ENCODE measurements around the gene WDFY2. TPM values are rescaled to one million over a fixed set of nuclear protein-coding genes. Genes with fewer than 3 reads are reported as not detected.

Gene WDFY2
- total and polyA plus RNA-seq, 2 of the 13 experiments (the other 11 are each of a cell fraction or from before 2014, with no cell fraction given) = 22.6 to 27.0 TPM

DNA sequence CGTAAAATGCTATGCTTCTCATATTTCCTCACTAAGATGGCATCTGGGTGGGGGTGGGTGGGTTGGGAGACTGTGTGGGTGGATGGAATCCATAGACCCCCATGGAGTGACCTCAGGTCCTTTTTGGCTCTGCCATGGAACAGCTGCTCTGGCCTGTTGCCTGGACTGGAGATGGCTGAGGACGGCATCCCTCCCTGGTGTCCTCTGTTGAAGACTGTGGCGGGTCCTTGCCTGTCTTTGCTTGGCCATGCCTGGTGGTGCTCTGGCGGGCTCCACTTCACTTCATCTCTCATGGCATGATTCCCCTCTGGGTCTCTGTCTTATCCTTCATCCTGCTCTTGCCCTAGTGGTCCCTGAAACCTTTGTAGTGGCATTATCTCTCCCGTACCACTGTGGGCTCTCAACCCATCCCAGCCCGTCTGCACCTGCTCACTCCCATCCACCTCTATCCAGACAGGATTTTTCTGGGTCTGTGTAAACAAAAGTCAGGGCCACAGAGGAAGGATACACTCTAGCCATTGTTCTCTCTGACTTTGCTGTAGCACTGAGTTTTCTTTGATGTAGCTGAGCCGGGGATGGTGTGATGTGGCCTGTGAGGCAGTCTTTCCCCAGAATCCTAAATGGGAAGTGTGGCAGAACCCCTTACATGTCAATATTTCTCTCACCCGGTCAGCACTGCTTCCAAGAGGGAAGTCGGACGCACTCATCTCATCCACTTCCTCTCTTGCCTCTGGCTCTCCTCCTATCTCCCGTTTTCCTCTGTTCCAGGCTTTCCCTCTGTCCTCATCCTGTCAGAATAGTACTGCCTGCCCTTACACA, 36.1 kb downstream of the WDFY2 start (continued):
- TF ChIP-seq, protein P1, sequence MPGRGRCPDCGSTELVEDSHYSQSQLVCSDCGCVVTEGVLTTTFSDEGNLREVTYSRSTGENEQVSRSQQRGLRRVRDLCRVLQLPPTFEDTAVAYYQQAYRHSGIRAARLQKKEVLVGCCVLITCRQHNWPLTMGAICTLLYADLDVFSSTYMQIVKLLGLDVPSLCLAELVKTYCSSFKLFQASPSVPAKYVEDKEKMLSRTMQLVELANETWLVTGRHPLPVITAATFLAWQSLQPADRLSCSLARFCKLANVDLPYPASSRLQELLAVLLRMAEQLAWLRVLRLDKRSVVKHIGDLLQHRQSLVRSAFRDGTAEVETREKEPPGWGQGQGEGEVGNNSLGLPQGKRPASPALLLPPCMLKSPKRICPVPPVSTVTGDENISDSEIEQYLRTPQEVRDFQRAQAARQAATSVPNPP (CRISPR knock-in tag; IDR thresholded peaks at IDR 0.05) = 0 out of 2 replicates have a peak, but pooled peaks have one; percentile 26
- peak; percentile 81 for TF ChIP-seq ZSCAN29 (CRISPR knock-in tag; conservative IDR thresholded peaks at IDR 0.05)
- no peak for TF ChIP-seq ZNF354B (CRISPR knock-in tag; IDR thresholded peaks at IDR 0.05)
- TF ChIP-seq PAX8 (CRISPR knock-in tag; IDR thresholded peaks at IDR 0.05; ENCODE audit: borderline replicate concordance) = no peak
- TF ChIP-seq ZNF629 (CRISPR knock-in tag; conservative IDR thresholded peaks at IDR 0.05) = 0 out of 2 replicates have a peak, but pooled peaks have one; percentile 10
- TF ChIP-seq, protein P2, sequence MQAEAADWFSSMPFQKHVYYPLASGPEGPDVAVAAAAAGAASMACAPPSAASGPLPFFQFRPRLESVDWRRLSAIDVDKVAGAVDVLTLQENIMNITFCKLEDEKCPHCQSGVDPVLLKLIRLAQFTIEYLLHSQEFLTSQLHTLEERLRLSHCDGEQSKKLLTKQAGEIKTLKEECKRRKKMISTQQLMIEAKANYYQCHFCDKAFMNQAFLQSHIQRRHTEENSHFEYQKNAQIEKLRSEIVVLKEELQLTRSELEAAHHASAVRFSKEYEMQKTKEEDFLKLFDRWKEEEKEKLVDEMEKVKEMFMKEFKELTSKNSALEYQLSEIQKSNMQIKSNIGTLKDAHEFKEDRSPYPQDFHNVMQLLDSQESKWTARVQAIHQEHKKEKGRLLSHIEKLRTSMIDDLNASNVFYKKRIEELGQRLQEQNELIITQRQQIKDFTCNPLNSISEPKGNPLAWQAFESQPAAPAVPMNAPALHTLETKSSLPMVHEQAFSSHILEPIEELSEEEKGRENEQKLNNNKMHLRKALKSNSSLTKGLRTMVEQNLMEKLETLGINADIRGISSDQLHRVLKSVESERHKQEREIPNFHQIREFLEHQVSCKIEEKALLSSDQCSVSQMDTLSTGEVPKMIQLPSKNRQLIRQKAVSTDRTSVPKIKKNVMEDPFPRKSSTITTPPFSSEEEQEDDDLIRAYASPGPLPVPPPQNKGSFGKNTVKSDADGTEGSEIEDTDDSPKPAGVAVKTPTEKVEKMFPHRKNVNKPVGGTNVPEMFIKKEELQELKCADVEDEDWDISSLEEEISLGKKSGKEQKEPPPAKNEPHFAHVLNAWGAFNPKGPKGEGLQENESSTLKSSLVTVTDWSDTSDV (CRISPR knock-in tag; IDR thresholded peaks at IDR 0.05) = no peak
- peak; percentile 25 for TF ChIP-seq MEIS2 (CRISPR knock-in tag; IDR thresholded peaks at IDR 0.05)
- no peak for TF ChIP-seq ZNF510 (CRISPR knock-in tag; IDR thresholded peaks at IDR 0.05; ENCODE audit: low read depth)
- TF ChIP-seq, protein P3, sequence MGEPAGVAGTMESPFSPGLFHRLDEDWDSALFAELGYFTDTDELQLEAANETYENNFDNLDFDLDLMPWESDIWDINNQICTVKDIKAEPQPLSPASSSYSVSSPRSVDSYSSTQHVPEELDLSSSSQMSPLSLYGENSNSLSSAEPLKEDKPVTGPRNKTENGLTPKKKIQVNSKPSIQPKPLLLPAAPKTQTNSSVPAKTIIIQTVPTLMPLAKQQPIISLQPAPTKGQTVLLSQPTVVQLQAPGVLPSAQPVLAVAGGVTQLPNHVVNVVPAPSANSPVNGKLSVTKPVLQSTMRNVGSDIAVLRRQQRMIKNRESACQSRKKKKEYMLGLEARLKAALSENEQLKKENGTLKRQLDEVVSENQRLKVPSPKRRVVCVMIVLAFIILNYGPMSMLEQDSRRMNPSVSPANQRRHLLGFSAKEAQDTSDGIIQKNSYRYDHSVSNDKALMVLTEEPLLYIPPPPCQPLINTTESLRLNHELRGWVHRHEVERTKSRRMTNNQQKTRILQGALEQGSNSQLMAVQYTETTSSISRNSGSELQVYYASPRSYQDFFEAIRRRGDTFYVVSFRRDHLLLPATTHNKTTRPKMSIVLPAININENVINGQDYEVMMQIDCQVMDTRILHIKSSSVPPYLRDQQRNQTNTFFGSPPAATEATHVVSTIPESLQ (CRISPR knock-in tag; conservative IDR thresholded peaks at IDR 0.05) = no peak
- 0 out of 2 replicates have a peak, but pooled peaks have one; percentile 20 for TF ChIP-seq PHF8 (CRISPR knock-in tag; IDR thresholded peaks at IDR 0.05)
- TF ChIP-seq, protein P4, sequence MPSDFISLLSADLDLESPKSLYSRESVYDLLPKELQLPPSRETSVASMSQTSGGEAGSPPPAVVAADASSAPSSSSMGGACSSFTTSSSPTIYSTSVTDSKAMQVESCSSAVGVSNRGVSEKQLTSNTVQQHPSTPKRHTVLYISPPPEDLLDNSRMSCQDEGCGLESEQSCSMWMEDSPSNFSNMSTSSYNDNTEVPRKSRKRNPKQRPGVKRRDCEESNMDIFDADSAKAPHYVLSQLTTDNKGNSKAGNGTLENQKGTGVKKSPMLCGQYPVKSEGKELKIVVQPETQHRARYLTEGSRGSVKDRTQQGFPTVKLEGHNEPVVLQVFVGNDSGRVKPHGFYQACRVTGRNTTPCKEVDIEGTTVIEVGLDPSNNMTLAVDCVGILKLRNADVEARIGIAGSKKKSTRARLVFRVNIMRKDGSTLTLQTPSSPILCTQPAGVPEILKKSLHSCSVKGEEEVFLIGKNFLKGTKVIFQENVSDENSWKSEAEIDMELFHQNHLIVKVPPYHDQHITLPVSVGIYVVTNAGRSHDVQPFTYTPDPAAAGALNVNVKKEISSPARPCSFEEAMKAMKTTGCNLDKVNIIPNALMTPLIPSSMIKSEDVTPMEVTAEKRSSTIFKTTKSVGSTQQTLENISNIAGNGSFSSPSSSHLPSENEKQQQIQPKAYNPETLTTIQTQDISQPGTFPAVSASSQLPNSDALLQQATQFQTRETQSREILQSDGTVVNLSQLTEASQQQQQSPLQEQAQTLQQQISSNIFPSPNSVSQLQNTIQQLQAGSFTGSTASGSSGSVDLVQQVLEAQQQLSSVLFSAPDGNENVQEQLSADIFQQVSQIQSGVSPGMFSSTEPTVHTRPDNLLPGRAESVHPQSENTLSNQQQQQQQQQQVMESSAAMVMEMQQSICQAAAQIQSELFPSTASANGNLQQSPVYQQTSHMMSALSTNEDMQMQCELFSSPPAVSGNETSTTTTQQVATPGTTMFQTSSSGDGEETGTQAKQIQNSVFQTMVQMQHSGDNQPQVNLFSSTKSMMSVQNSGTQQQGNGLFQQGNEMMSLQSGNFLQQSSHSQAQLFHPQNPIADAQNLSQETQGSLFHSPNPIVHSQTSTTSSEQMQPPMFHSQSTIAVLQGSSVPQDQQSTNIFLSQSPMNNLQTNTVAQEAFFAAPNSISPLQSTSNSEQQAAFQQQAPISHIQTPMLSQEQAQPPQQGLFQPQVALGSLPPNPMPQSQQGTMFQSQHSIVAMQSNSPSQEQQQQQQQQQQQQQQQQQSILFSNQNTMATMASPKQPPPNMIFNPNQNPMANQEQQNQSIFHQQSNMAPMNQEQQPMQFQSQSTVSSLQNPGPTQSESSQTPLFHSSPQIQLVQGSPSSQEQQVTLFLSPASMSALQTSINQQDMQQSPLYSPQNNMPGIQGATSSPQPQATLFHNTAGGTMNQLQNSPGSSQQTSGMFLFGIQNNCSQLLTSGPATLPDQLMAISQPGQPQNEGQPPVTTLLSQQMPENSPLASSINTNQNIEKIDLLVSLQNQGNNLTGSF (CRISPR knock-in tag; IDR thresholded peaks at IDR 0.05) = no peak
- peak; percentile 76; the same call in 1 of the 2 replicates for TF ChIP-seq ZBTB38 (CRISPR knock-in tag; IDR thresholded peaks at IDR 0.05)
- TF ChIP-seq, protein P5, sequence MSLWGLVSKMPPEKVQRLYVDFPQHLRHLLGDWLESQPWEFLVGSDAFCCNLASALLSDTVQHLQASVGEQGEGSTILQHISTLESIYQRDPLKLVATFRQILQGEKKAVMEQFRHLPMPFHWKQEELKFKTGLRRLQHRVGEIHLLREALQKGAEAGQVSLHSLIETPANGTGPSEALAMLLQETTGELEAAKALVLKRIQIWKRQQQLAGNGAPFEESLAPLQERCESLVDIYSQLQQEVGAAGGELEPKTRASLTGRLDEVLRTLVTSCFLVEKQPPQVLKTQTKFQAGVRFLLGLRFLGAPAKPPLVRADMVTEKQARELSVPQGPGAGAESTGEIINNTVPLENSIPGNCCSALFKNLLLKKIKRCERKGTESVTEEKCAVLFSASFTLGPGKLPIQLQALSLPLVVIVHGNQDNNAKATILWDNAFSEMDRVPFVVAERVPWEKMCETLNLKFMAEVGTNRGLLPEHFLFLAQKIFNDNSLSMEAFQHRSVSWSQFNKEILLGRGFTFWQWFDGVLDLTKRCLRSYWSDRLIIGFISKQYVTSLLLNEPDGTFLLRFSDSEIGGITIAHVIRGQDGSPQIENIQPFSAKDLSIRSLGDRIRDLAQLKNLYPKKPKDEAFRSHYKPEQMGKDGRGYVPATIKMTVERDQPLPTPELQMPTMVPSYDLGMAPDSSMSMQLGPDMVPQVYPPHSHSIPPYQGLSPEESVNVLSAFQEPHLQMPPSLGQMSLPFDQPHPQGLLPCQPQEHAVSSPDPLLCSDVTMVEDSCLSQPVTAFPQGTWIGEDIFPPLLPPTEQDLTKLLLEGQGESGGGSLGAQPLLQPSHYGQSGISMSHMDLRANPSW (CRISPR knock-in tag; IDR thresholded peaks at IDR 0.05; ENCODE audit: borderline replicate concordance) = no peak
- TF ChIP-seq ZNF749 (CRISPR knock-in tag; IDR thresholded peaks at IDR 0.05; ENCODE audit: borderline replicate concordance) = no peak

Measured in HepG2 (cell line).